LNCaP clone FGC (cell line): ENCODE results near the gene ZNF837.

Experiments used
- DNase-seq: peaks from one replicate; pipeline ENCODE4 v3.0.0-alpha.2; 2011; ENCODE audit warnings: low read depth
- H3K4me3 ChIP-seq: 2 replicates; pipeline ENCODE4 v1.5.1; 2011; ENCODE audit warnings: mild to moderate bottlenecking, low read depth, low read length, control low read depth
- CTCF ChIP-seq: IDR thresholded peaks from 2 replicates; pipeline ENCODE4 v1.5.1; 2012; ENCODE audit warnings: mild to moderate bottlenecking; ENCODE audit not compliant: control insufficient read depth, insufficient read depth; ENCODE audit errors: extremely low read depth

Gene ZNF837

GRCh38 chr19:58356766-58357480, 23.9 kb downstream of the ZNF837 start:
- TF ChIP-seq CTCF, result no peak
- no peak overlapping the region for H3K4me3 ChIP-seq
- no peak for DNase-seq

- no peak for DNase-seq
- TF ChIP-seq CTCF, result no peak
- no peak overlapping the region for H3K4me3 ChIP-seq
These were observed 24.7 kb downstream of the ZNF837 start for GRCh38 chr19:58355908-58356765.

GRCh38 chr19:58355215-58355796, 25.5 kb downstream of the ZNF837 start:
- TF ChIP-seq CTCF, result no peak
- no peak overlapping the region for H3K4me3 ChIP-seq
- no peak for DNase-seq

GRCh38 chr19:58354478-58355030, 26.3 kb downstream of the ZNF837 start:
- no peak overlapping the region for H3K4me3 ChIP-seq
- DNase-seq, result no peak
- TF ChIP-seq CTCF, result no peak

- H3K4me3 ChIP-seq, result no peak overlapping the region
- no peak for DNase-seq
- TF ChIP-seq CTCF, result no peak
These were observed 26.9 kb downstream of the ZNF837 start for GRCh38 chr19:58353717-58354477.
